HFF-Myc (cell line): ENCODE measurements around the gene IGFL4.

Source experiments
- DNase-seq: peaks from one replicate; pipeline ENCODE4 v3.0.0-alpha.2; 2011; ENCODE audit warnings: low read depth; ENCODE audit errors: extremely low read depth
- H3K4me3 ChIP-seq: replicated peaks from 2 replicates; pipeline ENCODE4 v1.5.1; 2011; ENCODE audit warnings: low read depth, mild to moderate bottlenecking, control low read depth, low read length
- CTCF ChIP-seq: IDR thresholded peaks from 2 replicates; pipeline ENCODE4 v1.5.1; 2012; ENCODE audit warnings: mild to moderate bottlenecking, low read depth, low read length, control low read depth; ENCODE audit errors: missing control alignments

IGFL4 gene

DNA sequence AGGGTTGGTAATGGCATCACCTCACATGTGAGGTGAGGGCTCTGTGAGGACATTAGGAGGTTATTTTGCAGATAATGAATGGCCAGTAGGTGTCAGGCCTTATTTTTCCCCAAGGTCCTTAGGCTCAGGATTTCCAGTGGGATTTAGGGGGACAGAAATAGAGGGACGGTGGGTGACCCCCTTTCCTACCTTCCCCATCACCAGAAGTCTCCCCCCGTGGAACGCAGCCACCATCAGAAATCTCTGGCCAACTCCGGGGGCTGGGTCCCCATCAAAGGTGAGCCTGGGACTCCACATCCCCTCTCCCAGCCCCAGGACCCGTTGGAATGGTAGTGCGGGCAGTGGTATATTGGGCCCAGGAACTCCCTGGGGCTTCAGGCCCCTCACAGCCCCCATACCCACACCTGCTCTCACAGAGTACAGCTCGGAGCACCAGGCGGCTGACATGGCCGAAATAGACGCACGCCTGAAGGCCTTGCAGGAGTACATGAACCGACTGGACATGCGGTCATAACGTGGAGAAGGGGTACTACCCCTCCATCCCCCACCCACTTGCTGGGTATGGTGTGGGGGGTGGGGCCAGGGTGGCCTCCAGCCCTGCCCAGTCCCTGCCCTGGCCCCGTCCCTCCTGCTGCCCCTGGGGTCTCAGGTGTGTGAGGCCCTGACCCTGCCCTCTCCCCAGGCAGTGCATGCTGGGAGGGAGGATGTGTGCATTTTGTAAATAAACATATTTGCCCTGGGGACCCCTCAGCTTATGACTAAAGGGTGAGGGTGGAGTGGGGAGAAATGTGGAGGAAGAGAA, 22.7 kb downstream of the IGFL4 start:
- no peak overlapping the region for H3K4me3 ChIP-seq
- no peak for DNase-seq
- no peak for TF ChIP-seq CTCF

- no peak overlapping the region for H3K4me3 ChIP-seq
- DNase-seq, result no peak
- no peak for TF ChIP-seq CTCF
Measured at GRCh38 chr19:46017095-46017429, 23.7 kb downstream of the IGFL4 start.

- DNase-seq, result no peak
- H3K4me3 ChIP-seq, result peak overlapping the region; percentile 38
- peak; percentile 75 for TF ChIP-seq CTCF
Measured at GRCh38 chr19:46016426-46017094, 24.2 kb downstream of the IGFL4 start.

DNA sequence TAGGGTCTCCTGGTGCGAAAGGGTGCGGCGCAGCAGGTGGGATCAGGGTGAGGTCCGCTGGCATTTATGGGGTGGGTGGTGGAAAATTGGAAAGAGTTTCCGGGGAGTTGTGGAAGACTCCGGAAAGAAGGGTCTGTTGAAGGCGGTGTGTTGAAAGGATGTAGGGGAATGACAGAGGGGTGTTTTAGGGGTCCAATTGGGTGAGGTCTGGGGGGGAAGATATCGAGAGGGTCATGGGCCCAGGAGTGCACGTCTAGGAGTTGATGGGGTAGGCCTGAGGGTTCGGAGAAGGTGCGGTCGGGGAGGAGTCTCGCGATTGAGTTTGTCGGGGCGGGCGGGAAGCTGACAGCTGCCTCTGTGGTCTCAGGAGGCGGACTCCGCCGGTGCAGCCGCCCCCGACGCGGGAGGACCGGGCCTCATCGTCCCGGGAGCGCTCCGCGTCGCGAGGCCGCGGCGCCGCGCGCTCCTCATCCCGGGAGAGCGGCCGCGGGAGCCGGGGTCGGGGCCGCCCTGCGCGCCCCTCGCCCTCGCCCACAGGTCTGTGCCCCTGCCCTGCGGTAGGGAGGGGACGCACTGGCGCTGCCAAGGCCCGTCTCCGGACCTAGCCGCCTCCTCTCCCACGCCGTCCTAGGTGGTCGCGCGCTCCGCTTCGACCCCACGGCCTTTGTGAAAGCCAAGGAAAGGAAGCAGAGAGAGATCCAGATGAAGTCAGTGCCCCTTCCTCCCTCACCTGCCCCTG, 24.9 kb downstream of the IGFL4 start:
- DNase-seq, result no peak
- H3K4me3 ChIP-seq, result peak overlapping the region; percentile 38
- TF ChIP-seq CTCF, result no peak

- no peak for TF ChIP-seq CTCF
- no peak for DNase-seq
- no peak overlapping the region for H3K4me3 ChIP-seq
Measured at GRCh38 chr19:46014941-46015686, 25.7 kb downstream of the IGFL4 start.

DNA sequence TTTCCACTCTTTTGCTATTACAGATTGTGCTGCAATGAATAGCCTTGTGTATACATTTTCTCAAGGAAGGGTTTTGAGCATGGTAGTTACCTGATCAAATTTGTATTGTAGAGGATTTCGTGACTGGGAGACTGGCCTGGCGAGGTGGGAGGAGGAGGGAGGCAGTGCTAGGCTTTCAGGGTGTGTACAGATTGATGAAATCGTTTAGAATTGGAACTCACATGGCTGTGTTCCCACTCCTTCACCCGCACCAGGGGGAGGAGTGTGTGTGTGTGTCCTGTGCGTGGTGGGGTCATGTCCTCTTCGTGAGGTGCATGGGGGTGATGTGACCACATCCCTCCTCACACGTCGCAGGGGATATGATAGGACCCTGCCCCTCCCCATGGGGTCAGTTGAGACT, 26.3 kb downstream of the IGFL4 start:
- no peak for TF ChIP-seq CTCF
- no peak overlapping the region for H3K4me3 ChIP-seq

More for the DNA sequence above, 26.3 kb downstream of the IGFL4 start:
- no peak for DNase-seq
